ENCODE measurements around the gene SLC22A8. TPM values are rescaled to one million over a fixed set of nuclear protein-coding genes. Genes with fewer than 3 reads are reported as not detected.

SLC22A8 gene
- polyA plus RNA-seq, 1 donor, result 51.0 TPM

Other genes starting within 250 kb of the SLC22A8 start
- 39.8 TPM for gene TAF6L, start 244.4 kb downstream of the SLC22A8 start, polyA plus RNA-seq (ENCODE audit: insufficient read length)
- 66.4 TPM for gene TMEM179B, start 228.4 kb downstream of the SLC22A8 start, polyA plus RNA-seq (ENCODE audit: insufficient read length)
- 25.0 TPM for gene TMEM223, start 223.8 kb downstream of the SLC22A8 start, polyA plus RNA-seq (ENCODE audit: insufficient read length)
- 136 TPM for gene NXF1, start 210.4 kb downstream of the SLC22A8 start, polyA plus RNA-seq (ENCODE audit: insufficient read length)
- 51.3 TPM for gene STX5, start 183.8 kb downstream of the SLC22A8 start, polyA plus RNA-seq (ENCODE audit: insufficient read length)
- not detected for gene TEX54, start 183.0 kb downstream of the SLC22A8 start, polyA plus RNA-seq (ENCODE audit: insufficient read length)
- gene WDR74, start 176.3 kb downstream of the SLC22A8 start, polyA plus RNA-seq (ENCODE audit: insufficient read length), result 42.1 TPM
- 193 TPM for gene SLC3A2, start 134.9 kb downstream of the SLC22A8 start, polyA plus RNA-seq (ENCODE audit: insufficient read length)
- not detected for gene CHRM1, start 94.5 kb downstream of the SLC22A8 start, polyA plus RNA-seq (ENCODE audit: insufficient read length)
- 29.4 TPM for gene SLC22A6, start 30.9 kb downstream of the SLC22A8 start, polyA plus RNA-seq (ENCODE audit: insufficient read length)
- gene SLC22A24, start 128.4 kb upstream of the SLC22A8 start, polyA plus RNA-seq (ENCODE audit: insufficient read length), result 0.70 TPM
- not detected for gene SLC22A25, start 227.8 kb upstream of the SLC22A8 start, polyA plus RNA-seq (ENCODE audit: insufficient read length)

Data from left kidney (tissue), 1 donor.